ENCODE measurements around the gene PLEKHS1. TPM values are rescaled to one million over a fixed set of nuclear protein-coding genes. Genes with fewer than 3 reads are reported as not detected.
"Not testable (repeated sequence)": the region's sequence is repeated elsewhere in the genome, so short reads cannot be mapped to it uniquely, and the experiment has no call there.

The PLEKHS1 gene
- total RNA-seq, 2 donors from 2014 or later = not detected

GRCh38 chr10:113776553-113776952 lies 25.1 kb downstream of the PLEKHS1 start:
- intact Hi-C loops (cut with DNase I) = no loop called here
- DNase-seq (no peak), ATAC-seq (no peak)

GRCh38 chr10:113780681-113781250 lies 29.3 kb downstream of the PLEKHS1 start:
- intact Hi-C loops (cut with DNase I) = loop anchor here in 1 of 2 donors (10.0 kb wide), 1 partner anchor 76 kb away; no protein-coding TSS in a partner anchor
- DNase-seq = no peak
- ATAC-seq = peak in 1 of 2 donors; percentile 38

GRCh38 chr10:113782367-113782766 lies 30.9 kb downstream of the PLEKHS1 start:
- DNase-seq (no peak), ATAC-seq (no peak)
- intact Hi-C loops (cut with DNase I) = loop anchor here in 1 of 2 donors (10.0 kb wide), 1 partner anchor 78 kb away; no protein-coding TSS in a partner anchor

- DNase-seq (no peak), ATAC-seq (no peak)
- intact Hi-C loops (cut with DNase I) = loop anchor here in 1 of 2 donors (10.0 kb wide), 1 partner anchor 78 kb away; no protein-coding TSS in a partner anchor
Measured at GRCh38 chr10:113782986-113783704, 31.7 kb downstream of the PLEKHS1 start.

DNA sequence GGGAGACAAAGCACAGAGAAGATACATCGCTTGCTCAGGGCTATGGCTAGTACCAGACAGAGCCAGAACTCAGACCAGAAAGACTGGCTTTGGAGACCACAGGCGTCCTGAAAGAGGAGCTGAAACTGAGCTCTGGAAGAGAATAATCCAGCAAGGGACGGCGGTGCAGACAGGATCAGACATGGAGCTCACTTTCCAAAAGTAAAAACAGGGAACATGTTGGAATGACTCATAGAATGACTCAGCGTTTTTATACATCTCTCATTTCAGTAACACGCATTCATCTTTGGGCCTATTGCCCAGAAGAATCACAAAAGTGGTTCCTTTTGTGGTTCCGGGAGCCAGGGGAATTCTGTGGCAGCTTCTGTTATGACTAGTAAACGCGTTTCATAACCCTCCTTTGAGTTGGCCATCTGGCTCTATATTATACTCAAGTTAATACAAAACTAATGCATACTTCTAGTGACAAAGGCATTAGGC lies 37.2 kb downstream of the PLEKHS1 start:
- intact Hi-C loops (cut with DNase I) = loop anchor here in 1 of 2 donors (10.0 kb wide), 1 partner anchor 84 kb away; no protein-coding TSS in a partner anchor
- DNase-seq (peak; percentile 36), ATAC-seq (peak; percentile 57 to 88)

DNA sequence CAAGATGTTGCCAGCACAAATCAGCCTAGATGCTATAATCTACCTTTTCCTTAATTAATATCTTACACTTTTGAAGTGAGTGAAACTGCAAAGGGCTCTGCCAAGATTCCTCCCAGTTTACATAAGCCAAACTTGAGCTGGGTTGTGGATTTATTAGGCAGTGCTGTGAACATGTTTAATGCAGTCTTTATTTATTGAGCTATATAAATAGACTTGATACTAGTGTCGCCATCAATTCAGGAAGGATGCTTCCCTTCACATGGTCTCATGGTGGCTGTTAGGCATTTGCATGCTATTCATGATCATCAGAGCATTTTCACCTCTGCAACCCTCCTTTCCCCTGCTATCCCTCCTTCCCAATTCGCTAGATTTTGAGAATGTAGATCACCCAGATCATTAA lies 40.2 kb downstream of the PLEKHS1 start:
- ATAC-seq (no peak), DNase-seq (no peak)
- intact Hi-C loops (cut with DNase I) = no loop called here

GRCh38 chr10:113801569-113801968 lies 50.1 kb downstream of the PLEKHS1 start:
- DNase-seq = no peak
- ATAC-seq = no peak
- intact Hi-C loops (cut with DNase I) = no loop called here

DNA sequence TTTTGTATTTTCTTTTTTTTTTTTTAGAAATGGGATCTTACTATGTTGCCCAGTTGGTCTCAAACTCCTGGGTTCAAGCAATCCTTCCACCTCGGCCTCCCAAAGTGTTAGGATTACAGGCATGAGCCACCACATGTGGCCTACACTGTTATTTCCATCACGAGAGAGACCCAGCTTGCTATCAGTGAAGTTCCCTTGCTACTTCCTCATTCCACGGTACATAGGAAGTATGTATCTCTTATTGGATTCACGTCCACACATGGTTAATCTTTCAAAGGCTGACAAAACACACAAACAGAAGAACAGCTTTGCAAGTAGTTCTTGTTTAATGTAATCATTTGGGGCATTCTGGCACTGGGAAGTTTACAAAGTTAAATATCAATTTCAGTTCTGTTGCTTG lies 51.5 kb downstream of the PLEKHS1 start:
- ATAC-seq (no peak), DNase-seq (no peak)
- intact Hi-C loops (cut with DNase I) = no loop called here

DNA sequence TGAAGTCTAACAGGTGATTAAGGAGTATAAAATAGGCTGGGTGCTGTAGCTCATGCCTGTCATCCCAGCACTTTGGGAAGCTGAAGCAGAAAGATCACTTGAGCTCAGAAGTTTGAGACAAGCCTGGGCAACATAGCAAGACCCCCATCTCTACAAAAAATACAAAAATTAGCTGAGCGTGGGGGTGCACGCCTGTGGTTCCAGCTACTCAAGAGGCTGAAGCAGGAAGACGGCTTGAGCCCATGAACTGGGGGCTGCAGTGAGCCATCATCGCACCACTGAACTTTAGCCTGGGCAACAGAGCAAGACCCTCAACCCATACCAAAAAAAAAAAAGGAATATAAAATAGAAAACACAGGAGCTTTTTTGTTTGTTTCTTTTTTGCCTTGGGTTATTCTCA lies 55.0 kb downstream of the PLEKHS1 start:
- DNase-seq = no peak
- ATAC-seq = no peak
- intact Hi-C loops (cut with DNase I) = no loop called here

DNA sequence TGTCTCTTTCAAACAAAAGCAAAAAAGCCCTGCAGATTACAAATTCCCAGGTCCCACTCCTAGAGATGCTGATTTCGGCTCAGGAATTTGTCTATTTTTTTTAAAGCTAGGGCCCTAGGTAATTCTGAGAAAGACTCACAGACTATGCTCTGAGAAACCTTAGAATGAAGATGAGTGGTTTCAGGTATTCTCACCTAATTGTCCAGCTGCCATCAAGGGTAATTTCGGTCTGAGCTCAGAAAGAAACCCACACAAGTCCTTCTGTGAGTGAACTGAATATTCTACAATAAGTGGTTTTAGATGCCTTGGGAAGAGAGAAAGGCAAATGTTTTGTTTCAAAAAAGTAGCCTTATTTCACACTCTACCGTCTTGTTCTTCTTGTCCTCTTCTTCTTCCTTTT lies 56.7 kb downstream of the PLEKHS1 start:
- intact Hi-C loops (cut with DNase I) = no loop called here
- DNase-seq (no peak), ATAC-seq (no peak)

DNA sequence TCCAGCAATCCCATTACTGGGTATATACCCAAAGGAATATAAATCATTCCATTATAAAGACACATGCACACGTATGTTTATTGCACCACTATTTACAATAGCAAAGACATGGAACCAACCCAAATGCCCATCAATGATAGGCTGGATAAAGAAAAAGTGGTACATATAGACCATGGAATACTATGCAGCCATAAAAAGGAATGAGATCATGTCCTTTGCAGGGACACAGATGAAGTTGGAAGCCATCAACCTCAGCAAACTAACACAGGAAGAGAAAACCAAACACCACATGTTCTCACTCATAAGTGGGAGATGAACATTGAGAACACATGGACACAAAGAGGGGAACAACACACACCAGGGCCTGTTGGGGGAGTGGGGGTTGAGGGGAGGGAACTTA lies 63.2 kb downstream of the PLEKHS1 start:
- intact Hi-C loops (cut with DNase I); DNase-seq; ATAC-seq: not testable (repeated sequence)

DNA sequence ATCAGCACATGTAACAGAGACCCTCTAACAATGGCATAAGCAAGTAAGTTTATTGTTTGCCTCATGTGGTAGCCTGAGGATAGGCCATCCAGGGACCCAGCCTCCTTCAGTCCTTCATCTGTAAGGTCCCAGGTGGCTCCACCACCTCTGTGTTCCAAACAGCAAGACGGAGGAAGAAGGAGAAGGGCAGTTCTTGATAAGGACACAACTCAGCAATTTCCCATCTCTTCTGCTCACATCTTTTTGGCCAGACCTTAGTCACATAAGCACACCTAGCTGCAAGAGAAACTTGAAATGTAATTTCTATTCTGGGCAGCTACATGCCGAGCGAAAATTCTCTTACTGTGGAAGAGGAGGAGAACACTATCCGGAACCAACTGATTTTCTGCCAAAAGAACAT lies 68.5 kb downstream of the PLEKHS1 start:
- DNase-seq (no peak), ATAC-seq (no peak)
- intact Hi-C loops (cut with DNase I) = no loop called here

- intact Hi-C loops (cut with DNase I) = no loop called here
- DNase-seq (no peak), ATAC-seq (no peak)
Measured at GRCh38 chr10:113820507-113820906, 69.0 kb downstream of the PLEKHS1 start.

GRCh38 chr10:113821306-113821705 lies 69.8 kb downstream of the PLEKHS1 start:
- ATAC-seq; intact Hi-C loops (cut with DNase I); DNase-seq: not testable (repeated sequence)

- no peak for ATAC-seq
- no peak for DNase-seq
- intact Hi-C loops (cut with DNase I) = no loop called here
Measured at GRCh38 chr10:113822174-113822573, 70.7 kb downstream of the PLEKHS1 start.

GRCh38 chr10:113823389-113823788 lies 71.9 kb downstream of the PLEKHS1 start:
- ATAC-seq (no peak), DNase-seq (no peak)
- intact Hi-C loops (cut with DNase I) = no loop called here

- DNase-seq = no peak
- intact Hi-C loops (cut with DNase I) = no loop called here
- no peak for ATAC-seq
Measured at GRCh38 chr10:113825791-113826190, 74.3 kb downstream of the PLEKHS1 start.

- intact Hi-C loops (cut with DNase I); DNase-seq; ATAC-seq: not testable (repeated sequence)
Measured at GRCh38 chr10:113828567-113828966, 77.1 kb downstream of the PLEKHS1 start.

Measured in left cardiac atrium (tissue), 4 donors.